Putamen (tissue), 1 donor: ENCODE data around the gene SDCBP2.

ENCODE experiments used
- DNase-seq: peaks from one replicate; pipeline ENCODE4 v3.0.0-alpha.2; 2016; ENCODE audit warnings: low spot score

The SDCBP2 gene

DNA sequence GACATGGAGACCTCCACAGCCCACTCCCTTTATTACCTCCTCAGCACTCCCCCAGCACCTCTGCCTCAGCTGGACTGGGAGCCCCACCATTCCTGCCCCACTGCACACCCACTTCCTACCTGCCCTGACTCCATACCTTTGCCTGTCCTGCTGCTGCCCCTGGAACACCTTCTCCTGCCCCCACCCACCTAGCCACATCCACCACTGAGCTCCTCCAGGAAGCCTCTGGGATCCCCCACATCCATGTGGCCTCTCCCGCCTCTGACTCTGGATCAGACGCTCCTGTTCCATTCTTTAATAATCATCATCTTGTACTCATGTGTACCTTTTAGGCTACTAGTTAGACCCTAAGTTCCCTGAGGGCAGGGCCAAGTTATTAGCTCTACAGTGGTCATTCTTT is 2.2 kb upstream of the SDCBP2 start:
- DNase-seq, result no peak

DNA sequence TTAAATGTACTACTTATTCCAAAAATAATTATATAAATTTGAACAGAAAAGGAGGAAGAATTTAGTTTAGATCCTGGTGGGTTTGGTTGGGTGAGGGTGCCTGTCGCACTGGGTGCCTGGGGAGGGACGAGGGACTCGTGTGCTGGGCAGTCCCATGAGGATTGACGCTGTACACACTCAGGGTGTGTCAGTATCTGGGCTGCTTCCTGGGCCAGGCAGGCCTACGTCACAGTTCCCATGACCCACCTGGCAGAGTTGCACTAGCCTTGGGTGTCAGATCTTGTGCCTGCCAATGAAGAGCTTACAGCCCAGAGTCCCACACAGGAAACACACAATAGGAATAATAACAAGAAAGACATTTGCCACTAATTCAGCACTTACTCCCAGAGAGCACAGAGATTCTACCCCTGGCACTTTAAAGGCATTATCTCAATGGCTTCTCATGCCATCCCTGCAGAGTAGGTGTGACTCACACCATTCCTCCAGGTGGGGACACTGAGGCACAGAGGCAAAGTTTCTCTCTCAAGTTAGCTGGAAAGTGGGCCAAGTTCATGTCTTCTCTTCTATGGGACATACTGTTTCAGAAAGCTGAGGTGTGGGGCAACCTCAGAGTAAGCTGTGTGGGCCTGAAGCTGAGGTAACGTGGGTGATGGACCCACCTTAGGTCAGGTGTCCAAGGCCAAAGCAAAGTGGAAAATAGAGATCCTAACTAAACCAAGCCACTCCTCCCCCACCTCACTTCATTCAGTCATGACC is 1.3 kb upstream of the SDCBP2 start:
- peak; percentile 30 for DNase-seq

DNA sequence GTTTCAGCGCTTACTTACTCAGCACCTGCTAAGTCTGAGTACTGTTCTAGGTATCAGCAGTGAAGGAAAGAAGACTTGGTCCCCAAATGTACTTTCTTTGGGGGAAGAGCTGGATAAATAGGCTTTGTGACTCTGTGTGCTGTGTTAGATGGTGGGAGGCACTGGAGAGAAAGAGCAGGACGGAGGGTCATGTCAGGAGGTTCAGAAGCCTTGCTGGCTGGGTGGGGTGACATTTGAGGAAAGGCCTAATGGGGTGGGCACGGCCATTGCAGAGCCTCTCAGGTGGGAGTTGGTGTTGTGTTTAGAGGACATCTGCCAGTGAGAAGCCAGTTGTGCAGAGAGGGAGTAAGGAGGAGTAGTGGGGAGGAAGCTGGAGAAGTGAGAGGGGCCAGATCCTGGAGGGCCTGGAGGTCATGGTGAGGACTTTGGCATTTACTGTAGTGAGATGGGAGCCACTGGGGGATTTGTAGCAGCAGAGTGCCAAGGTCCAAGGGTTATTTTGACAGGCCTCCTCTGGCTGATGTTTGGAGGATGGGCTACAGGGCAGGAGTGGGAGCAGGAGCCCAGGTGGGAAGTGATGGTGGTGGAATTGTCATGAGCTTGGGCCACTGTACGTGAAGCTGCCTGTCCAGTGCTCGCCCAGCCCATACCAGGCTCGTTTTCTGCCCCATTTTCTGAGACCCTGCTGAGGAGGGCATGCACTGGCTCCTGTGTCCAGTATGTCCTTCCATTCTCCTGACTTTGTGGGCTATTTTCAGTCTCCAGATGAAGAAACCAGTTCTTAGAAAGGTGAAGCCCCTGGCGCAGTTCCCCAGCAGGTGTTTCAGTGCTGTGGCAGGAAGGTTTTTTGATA is 886 bp downstream of the SDCBP2 start:
- DNase-seq, result no peak

DNA sequence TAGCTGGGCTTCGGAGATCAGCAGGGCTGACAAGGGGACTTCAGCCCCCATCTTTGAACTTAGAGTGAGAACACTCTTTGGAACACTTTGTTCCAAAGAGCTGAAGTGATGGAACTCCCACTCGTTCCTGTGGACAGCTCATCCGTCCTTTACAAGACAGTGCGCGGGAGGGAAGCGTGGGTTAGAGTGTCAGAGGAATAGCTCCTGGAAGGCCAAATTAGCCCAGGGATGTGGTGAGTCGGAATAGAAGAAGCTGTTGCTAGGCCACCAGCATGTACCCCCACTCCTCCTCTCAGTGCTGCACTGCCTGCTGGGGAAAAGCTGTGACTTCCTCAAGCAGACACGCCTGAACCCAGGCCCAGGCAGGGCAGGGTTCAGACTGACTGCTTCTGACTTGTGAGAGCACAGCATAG is 1.7 kb downstream of the SDCBP2 start:
- peak; percentile 65 for DNase-seq

DNA sequence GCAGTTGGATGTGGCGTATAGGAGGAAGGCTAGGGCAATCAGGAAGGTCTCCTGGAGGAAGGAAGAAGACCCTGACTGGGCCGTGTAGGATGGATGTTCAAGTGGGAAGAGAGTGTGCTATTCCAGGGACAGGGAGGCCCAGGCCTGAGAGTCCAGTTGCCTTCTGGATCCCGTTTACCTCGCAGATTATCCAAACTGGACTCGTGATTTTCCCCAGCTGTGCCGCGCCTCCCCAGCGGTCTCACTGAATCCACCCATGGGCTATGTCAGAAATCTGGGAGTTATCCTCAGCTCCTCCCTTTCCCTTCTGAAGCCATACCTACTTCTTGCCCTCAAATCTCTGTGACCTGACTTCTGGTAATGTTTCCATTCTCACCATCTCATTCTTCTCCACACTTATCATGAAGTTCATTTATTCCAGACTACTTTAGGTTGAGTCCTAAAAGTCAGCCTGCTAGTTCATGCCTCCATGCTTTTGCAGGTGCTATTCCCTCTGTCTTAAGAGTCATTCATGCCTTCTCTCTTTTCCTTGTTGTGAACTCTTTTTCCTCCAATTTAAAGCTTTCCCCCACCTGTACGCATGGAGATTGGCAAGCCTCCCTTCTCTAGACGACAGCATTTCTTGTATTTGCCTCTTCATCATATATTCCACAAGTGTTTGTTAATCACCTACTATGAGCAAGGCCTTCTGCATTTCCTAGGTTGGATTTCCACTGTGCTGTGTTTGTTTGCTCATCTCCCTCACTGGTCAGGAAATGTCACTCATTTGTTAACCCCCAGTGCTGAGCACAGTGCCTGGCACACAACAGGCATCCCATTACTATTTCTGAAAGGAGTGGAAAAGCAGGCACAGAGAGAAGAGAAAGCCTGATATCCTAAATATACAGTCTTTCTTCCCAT is 2.7 kb downstream of the SDCBP2 start:
- DNase-seq, result no peak

DNA sequence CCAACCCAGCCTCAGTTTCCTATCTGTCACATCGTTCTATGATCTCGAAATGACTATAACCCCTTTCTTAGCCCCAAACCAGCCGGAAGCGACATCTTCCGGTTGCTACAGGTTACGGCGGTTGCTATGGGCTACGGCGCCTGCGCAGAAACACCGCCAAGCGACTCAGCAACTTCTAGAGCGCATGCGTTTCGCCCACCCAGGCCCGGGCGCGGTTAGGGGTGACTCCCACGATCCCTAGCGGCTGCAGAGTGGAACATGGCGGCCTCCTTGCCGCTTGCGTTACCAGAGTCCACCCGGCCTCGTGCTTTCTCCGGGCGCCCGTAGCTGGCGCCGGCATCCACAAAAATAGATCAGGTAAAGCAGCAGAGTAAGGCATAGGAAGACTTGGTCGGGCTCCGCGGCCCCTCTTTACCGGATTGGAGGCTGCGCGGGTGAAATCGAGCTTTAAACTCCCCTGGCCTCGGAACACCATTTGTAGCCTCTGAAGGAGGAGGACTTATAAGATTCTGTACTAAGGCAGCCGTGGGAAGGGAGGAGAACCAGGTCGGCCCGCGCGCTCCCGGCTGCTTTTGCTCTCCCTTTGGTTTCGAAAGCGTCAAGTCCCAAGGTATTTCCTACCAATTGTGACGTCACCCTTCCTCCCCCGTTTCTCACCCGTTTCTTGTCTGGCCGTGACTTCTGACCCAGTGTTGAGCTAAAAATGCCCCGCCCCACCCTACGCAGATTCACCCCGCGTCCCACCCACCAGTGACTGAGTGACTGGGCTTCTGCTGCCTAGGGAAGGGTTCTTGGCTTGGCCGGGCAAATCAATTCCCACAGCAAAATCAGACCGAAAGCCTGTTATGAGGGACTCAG is 3.5 kb downstream of the SDCBP2 start:
- peak; percentile 96 for DNase-seq

DNA sequence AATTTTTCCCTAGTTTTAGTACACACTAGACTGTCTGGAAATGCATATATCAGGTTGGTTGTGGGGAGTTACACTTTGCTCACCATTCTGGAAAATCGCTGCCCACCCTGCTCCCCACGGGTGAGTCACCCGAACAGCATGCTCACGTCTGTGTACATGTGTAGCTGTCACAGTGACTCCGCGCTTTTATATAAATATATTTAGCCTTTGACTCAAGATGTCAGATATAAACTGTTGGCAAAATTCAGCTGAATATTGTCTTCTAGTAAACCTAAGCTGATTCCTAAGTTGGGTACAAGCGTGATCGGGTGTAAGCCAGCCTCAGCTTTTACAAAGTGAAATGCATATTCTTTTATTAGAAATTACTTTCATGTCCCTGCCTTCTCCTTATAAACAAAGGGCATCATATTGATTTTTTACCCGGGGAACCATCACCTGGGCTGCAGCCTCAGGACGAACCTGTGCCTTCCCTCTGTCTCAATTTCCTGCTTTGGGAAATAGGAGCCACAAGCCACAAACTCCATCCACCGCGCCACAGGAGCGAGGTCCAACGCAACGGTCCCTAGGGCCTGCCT is 4.3 kb downstream of the SDCBP2 start:
- DNase-seq, result no peak

DNA sequence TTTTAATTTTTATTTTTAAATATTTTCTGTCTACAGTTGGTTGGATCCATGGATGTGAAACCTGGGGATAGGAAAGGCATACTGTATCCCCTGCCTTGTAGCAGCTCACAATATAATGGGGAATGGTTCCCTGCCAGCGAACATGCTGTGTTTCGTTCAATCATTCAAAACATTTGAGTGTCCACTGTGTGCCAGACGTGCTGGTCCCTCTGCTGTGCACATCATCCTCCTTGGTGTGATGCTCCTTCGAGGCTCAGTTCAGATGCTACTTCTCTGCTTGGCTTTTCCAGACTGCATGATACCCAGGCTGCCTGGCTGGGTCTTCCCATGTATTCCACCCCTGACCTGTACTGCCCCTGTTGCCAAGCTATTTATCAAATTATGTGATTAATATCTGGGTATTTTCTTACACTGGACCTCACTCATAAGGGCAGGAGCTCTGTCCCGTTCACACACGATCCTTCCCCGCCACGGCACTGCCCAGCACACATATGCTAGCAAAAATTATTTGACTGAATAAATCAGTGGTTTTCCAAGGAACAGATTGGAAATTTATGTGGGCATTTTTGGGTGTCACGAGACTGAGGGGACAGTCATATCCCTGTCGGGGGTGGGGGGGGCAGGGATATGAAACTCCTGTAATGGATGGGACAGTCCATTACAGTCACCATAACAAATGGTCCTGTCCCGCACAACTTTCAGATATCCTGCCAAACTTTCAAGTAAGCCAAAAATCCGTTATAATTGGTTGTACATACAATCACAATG is 4.9 kb downstream of the SDCBP2 start:
- DNase-seq, result no peak

DNA sequence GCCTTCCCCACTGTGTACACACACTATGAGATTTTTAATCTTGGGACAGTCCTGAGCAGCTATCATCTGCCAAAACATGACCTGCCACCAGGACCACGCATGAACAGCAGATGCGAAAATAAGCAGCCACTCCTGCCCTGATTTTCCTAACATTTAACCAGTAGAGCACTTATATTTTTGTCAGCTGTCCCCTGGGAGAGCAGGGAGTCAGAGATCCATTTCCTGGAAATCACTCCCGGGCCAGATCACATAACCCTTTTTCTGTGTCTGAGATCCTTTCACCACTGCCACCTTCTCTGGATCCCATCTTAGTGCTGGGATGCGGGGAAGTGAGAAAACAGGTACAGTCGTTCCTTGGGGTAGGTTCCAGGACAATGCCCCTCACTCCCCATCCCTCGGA is 5.7 kb downstream of the SDCBP2 start:
- DNase-seq, result no peak

DNA sequence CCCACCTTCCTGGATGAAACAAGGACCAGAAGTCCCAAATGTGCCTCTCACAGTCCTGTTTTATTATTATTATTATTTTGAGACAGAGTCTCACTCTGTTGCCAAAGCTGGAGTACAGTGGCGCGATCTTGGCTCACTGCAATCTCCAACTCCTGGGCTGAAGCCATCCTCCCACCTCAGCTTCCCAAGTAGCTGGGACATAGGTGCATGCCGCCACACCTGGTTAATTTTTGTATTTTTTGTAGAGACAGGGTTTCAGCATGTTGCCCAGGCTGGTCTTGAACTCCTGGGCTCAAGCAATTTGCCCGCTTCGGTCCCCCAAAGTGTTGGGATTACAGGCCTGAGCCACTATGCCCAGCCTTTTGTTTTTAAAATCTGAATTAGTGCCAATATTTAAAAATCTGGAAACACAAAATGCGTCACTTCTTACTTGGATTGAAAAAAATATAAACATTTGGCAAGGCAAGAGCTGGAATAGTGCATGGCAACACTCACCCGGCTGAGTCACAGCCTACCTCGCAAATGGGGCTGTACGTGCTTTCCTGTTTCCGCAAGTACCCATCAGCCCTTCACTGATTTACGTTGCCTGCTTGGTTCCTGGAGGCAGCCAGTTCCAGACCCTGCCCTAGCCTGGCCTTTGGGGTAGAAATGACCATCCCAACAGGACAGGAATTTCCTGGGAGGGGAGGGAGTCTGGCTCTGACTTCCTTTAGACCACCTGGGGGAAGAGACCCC is 6.3 kb downstream of the SDCBP2 start:
- no peak for DNase-seq

DNA sequence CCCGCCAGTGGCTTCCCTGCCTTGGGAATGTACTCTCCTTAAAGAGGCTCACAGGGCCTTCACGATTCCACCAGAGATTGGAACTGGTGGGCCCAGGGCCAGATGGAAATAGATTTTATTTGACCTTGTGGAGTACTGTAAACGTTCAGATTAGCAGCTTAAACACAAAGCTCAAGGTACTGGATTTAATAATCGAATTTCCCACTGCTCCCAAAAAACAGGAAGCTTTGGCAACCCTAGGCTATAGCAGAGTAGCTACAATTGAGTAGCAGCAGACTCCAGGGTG is 7.3 kb downstream of the SDCBP2 start:
- no peak for DNase-seq

DNA sequence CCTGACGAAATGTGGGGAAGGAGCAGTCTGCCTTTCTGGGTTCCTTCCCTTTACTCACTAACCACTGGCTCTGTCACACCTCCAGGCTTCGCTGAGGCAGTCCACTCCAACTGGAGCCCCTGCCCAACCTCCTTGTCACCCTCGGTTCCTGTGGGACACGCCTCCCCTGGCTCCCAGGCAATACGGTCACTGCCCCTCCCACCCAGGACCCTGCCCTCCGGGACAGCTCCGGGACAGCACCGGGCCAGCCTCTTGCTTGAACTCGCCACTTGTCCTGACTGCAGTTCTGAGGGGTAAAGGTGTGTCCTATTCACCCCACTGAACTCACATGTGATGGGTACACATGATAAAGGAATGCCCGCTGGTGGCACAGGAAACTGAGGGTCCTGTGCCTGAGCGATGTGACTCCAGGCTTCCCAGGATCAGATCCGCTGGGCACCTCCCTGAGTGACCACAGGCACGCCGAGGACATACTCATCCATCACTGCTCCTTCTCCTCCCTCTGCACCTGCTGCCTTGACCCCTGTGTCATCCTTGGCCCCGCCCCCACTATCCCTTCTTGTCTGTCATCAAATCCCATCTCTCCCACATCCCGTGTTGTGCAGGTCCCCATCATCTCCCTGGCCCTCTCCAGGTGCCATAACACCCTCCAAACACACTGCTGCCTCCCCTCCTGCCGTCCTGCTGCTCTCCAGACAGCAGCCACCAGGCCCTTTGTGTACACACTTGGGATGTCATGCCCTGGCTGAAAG is 7.9 kb downstream of the SDCBP2 start:
- DNase-seq, result no peak

DNA sequence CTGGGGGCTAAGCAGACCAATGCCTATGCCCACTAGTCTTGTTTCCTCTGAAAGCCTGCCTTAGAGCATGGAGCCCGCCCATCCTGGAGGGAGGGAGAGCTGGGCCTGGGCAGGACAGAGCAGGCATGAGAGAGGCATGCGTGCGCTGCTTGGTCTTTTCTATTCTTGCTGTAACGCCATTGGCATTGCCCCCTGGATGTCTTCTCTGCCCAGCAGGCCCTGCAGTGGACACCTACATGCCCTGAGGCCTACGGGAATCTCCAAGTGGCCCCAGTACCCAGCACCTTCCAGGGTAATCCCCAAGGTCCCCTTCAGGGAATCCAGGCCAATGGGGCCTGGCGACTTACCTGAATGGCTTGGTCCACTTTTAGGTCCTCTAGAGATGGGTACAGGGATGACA is 8.9 kb downstream of the SDCBP2 start:
- DNase-seq, result no peak

DNA sequence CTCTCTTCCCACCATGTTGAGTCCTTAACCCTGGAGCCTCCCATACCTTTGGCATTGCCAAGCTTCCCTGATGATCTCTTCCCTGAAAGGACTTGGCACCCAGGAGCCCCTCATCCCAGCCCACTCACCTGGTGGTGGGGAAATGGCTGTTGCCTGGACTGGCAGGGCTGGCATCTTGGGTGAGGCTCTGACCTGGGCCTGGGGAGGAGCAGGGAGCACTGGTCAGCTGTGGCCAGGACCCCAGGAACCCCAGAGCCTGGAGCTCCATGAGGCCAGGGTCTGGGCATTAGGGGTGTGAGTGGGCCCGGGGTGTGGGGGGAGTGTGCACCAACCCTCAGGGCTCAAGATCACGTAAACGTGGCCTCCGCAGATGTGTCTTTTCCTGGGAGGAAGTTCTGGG is 9.5 kb downstream of the SDCBP2 start:
- DNase-seq, result no peak

DNA sequence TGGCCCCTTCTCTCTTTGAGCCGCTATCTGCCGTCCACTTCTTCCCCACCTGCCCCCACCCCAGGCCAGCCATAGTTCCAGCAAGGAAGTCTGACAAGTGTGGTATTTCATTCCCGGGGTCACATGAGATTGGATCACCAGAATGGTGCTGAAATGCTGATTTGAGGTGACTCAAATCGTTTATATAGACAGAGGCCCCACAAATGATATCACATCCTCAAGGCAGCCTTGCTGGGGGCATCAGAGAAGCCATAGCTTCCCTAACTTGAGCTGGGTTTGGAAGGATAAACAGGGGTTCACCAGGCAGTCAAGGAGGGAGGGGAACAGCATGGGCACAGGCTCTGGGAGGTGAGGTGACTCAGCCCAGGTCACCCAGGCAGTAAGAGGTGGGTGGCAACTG is 9.9 kb downstream of the SDCBP2 start:
- no peak for DNase-seq

DNA sequence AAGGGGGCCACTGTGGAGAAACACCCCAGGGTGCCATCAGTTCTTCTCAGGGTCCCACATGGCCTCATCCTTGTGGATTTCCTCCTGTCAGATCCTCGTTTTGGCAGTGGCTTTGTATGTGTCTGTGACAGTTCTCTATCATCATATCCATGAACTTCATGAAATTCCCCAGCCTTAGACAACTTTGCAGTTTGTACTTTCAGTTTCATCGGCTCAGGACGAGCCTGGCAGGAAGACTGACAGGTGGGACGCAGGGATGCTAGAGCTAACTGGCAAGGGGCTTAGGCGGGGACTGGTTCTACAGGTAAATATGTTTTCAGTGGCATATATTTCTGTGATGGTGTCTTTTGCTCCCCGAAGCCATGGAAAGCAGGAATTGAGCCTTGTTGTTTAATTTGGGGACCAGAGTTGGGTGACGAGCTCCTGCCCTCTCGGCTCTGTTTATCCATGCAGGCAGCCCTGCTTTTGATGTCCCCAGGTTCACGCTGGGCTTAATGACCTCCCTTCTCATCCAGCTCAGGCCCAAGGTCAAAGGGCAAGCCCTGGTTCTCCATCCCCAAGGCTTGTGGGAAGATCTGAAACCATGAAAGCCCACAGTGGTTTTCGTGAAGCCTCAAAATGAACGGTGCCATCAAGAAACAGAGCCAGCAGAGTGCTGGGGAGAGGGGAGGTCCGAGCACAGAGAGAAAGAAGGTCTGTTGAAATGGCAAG is 11.2 kb downstream of the SDCBP2 start:
- no peak for DNase-seq

DNA sequence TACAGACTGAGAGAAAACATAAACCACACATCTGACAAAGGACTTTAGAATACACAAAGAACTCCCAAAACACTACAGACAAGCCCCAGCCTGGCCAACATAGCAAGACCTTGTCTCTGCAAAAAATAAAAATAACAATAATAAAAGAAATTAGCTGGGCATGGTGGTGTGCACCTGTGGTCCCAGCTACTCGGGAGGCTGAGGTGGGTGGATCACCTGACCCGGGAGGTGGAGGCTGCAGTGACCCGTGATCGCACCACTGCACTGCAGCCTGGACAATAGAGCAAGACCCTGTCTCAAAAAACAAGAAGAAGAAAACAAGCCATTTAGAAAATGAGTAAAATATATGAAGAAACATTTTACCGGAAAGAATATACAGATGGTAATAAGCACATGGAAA is 13.1 kb downstream of the SDCBP2 start:
- DNase-seq, result no peak

DNA sequence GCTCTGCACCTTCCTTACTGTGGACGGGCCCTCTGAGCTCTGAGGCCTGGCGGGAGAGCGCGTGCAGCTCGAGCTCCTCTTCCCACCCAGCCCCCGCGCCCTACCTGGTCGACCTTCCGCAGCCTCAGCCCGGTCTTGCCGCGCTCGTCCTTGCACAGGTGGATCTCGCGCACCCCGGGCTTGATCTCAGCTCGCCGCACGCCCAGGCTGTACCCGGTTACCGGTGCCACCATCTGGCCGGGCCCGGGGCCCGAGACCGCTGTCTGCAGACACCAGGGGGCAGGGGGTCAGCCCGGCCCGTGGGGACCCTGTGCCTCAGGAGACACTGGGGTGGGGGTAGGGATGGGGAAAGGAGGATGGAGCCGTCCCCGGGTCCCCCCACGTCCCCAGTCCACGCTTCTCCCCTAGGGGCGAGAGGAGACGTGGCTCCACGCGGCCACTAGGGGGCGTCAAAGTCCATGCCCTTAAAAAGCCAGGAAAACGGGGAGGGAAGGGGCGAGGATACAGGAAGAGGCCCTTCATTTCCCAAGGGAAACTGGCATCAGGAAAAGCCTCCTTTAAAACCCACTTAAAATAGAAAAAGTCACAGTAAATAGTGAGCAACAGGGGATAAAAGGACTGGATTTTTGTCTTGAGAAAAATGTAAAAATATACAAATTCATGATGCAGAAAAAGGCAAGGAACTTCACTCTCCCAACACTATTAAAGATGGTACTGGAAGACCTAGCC is 15.5 kb downstream of the SDCBP2 start:
- peak; percentile 79 for DNase-seq
